ENCODE measurements around the gene PTCH2.

Gene PTCH2

DNA sequence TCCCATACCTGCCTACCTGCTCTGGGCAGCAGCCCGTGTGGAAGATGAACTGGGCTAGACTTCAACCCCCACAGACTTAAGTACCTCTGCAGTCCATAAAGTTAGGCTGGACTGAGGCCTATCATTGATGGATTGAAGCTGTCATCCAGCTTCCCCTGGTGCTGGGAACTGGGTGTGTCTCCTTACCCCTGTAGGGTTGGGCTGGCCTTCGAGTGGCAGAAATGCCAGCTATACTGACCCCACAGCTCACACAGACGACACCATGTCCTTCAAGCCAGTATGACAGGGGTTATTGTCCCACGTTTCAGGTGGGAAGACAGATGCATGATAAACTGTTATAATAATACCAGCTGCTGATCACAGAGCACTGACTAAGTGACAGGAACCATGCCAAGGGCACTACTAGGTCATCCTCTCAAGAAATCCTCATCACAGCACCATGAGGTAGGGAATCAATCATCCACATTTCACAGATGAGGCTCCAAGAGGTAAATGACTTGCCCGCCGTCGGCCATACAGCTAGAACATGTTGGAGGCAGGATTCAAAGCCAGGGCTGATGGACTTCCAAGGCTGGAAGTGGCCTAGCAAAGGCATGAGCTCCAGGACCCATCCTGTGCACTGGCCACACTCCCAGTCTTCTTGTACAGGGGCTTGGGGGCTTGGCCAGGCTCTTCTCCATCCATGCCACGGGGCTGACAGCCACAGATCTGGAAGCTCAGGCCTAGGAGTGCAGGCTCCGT is 54.8 kb downstream of the PTCH2 start, which contains the start of gene BEST4:
Gene BEST4, minus strand, starts transcription at position 51 of the 741 bp plus-strand sequence. CDS start 465 bp downstream, outside the sequence.
- Histone ChIP-seq H4K20me1 (ENCODE audit: insufficient read depth) (no peaks in the 10 kb centered on the region), H3K4me1 (ENCODE audit: low read depth, poor library complexity, severe bottlenecking) (no peaks in the 10 kb centered on the region), H3K27ac (no peak within 1 kb of the TSS), H3K9ac (no peak within 1 kb of the TSS), H3K4me3 (IDR thresholded peaks at IDR 0.05; ENCODE audit: insufficient read depth, low read depth, low read length) (no peak within 1 kb of the TSS), H3K27me3 (ENCODE audit: insufficient read depth, low read depth) (no peaks in the 10 kb centered on the region), H2AFZ (ENCODE audit: low read depth) (no peak within 1 kb of the TSS), H3K4me2 (no peak within 1 kb of the TSS), H3K79me2 (ENCODE audit: insufficient read depth, low read depth) (no peaks in the 10 kb centered on the region), H3K36me3 (ENCODE audit: insufficient read depth) (no peaks in the 10 kb centered on the region)
- TF ChIP-seq CTCF (conservative IDR thresholded peaks at IDR 0.05; ENCODE audit: low read depth, low read length) = no peak

DNA sequence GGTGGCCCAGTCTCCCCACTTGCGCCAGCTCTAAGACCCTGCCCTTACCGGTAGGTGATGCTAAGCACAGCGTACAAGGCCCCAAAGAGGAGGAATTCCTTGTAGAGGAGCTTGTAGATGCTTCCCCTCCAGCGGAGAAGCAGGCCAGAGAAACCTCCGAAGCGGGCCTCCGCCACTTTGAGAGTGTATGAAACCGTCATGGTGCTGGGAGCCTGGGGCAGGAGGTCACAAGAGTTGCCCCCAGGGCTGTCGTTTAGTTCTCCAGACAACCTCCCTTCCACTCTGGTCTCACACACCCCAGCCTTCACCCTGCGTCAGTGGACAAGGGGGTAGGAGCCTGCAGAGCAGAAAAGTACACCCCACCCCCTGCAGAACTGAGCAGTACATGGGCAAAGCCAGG is 55.5 kb downstream of the PTCH2 start:
- TF ChIP-seq CTCF (conservative IDR thresholded peaks at IDR 0.05; ENCODE audit: low read depth, low read length) = no peak
- Histone ChIP-seq H3K27ac (no peak overlapping the region), H4K20me1 (ENCODE audit: insufficient read depth) (no peaks in the 10 kb centered on the region), H3K27me3 (ENCODE audit: insufficient read depth, low read depth) (no peaks in the 10 kb centered on the region), H3K36me3 (ENCODE audit: insufficient read depth) (no peaks in the 10 kb centered on the region), H3K4me3 (IDR thresholded peaks at IDR 0.05; ENCODE audit: insufficient read depth, low read depth, low read length) (no peak overlapping the region), H3K9ac (no peak overlapping the region), H3K4me1 (ENCODE audit: low read depth, poor library complexity, severe bottlenecking) (no peaks in the 10 kb centered on the region), H2AFZ (ENCODE audit: low read depth) (no peak overlapping the region), H3K79me2 (ENCODE audit: insufficient read depth, low read depth) (no peaks in the 10 kb centered on the region), H3K4me2 (no peak overlapping the region)

- no peak overlapping the region for H3K4me2 ChIP-seq
- no peak for TF ChIP-seq CTCF (conservative IDR thresholded peaks at IDR 0.05; ENCODE audit: low read depth, low read length)
- H3K4me3 ChIP-seq (IDR thresholded peaks at IDR 0.05; ENCODE audit: insufficient read depth, low read depth, low read length) = no peak overlapping the region
- no peaks in the 10 kb centered on the region for H4K20me1 ChIP-seq (ENCODE audit: insufficient read depth)
- no peak overlapping the region for H3K27ac ChIP-seq
- H3K36me3 ChIP-seq (ENCODE audit: insufficient read depth) = no peaks in the 10 kb centered on the region
- no peak overlapping the region for H2AFZ ChIP-seq (ENCODE audit: low read depth)
- H3K27me3 ChIP-seq (ENCODE audit: insufficient read depth, low read depth) = no peaks in the 10 kb centered on the region
- H3K79me2 ChIP-seq (ENCODE audit: insufficient read depth, low read depth) = no peaks in the 10 kb centered on the region
- H3K9ac ChIP-seq = no peak overlapping the region
- no peaks in the 10 kb centered on the region for H3K4me1 ChIP-seq (ENCODE audit: low read depth, poor library complexity, severe bottlenecking)
Measured at GRCh38 chr1:44786841-44787426, 56.1 kb downstream of the PTCH2 start.

- Histone ChIP-seq H4K20me1 (ENCODE audit: insufficient read depth) (no peaks in the 10 kb centered on the region), H3K27me3 (ENCODE audit: insufficient read depth, low read depth) (no peaks in the 10 kb centered on the region), H2AFZ (ENCODE audit: low read depth) (no peak overlapping the region), H3K9ac (no peak overlapping the region), H3K4me3 (IDR thresholded peaks at IDR 0.05; ENCODE audit: insufficient read depth, low read depth, low read length) (no peak overlapping the region), H3K79me2 (ENCODE audit: insufficient read depth, low read depth) (no peaks in the 10 kb centered on the region), H3K27ac (no peak overlapping the region), H3K4me2 (no peak overlapping the region), H3K4me1 (ENCODE audit: low read depth, poor library complexity, severe bottlenecking) (no peaks in the 10 kb centered on the region), H3K36me3 (ENCODE audit: insufficient read depth) (no peaks in the 10 kb centered on the region)
- TF ChIP-seq CTCF (conservative IDR thresholded peaks at IDR 0.05; ENCODE audit: low read depth, low read length) = peak; percentile 45; the same call in 1 of the 2 replicates
Measured at GRCh38 chr1:44786138-44786840, 56.8 kb downstream of the PTCH2 start.
